GM12891 (cell line): ENCODE measurements around the gene RAET1L.
"Not testable (repeated sequence)": the region's sequence is repeated elsewhere in the genome, so short reads cannot be mapped to it uniquely, and the experiment has no call there.

Experiments used
- DNase-seq: peaks from one replicate; pipeline ENCODE4 v3.0.0; 2011; ENCODE audit warnings: low spot score; ENCODE audit not compliant: insufficient read length
- FAIRE-seq: peaks from 2 replicates; lab custom pipeline; 2011; peaks lifted over from hg19 to GRCh38; lab: Jason Lieb, UNC
- PAX5 ChIP-seq: IDR thresholded peaks from 2 replicates; pipeline ENCODE4 v1.6.1; 2011; ENCODE audit warnings: low read length, moderate library complexity, mild to moderate bottlenecking; ENCODE audit not compliant: insufficient read depth, severe bottlenecking
- POLR2A ChIP-seq: IDR thresholded peaks from 2 replicates; pipeline ENCODE4 v1.6.1; 2011; ENCODE audit warnings: low read depth, low read length, control low read depth
- POLR2AphosphoS5 ChIP-seq: IDR thresholded peaks from 2 replicates; pipeline ENCODE4 v1.6.1; 2011; ENCODE audit warnings: low read depth, low read length, control low read depth
- POU2F2 ChIP-seq: IDR thresholded peaks from 2 replicates; pipeline ENCODE4 v1.6.1; 2011; ENCODE audit warnings: low read depth, mild to moderate bottlenecking, control low read depth, low read length, moderate library complexity
- SPI1 ChIP-seq: IDR thresholded peaks from 2 replicates; pipeline ENCODE4 v1.6.1; 2011; ENCODE audit warnings: low read depth, low read length, control low read depth
- TAF1 ChIP-seq: IDR thresholded peaks from 2 replicates; pipeline ENCODE4 v1.6.1; 2011; ENCODE audit warnings: low read depth, low read length, control low read depth

RAET1L gene

GRCh38 chr6:150029749-150030148, 4.4 kb upstream of the RAET1L start:
- DNase-seq, result no peak
- no peak for TF ChIP-seq POU2F2
- no peak for TF ChIP-seq PAX5
- TF ChIP-seq TAF1, result no peak
- no peak for TF ChIP-seq POLR2A
- no peak for TF ChIP-seq POLR2AphosphoS5
- no peak for TF ChIP-seq SPI1
- no peak for FAIRE-seq

- TF ChIP-seq PAX5, result no peak
- TF ChIP-seq SPI1, result no peak
- no peak for TF ChIP-seq TAF1
- TF ChIP-seq POLR2A, result no peak
- TF ChIP-seq POLR2AphosphoS5, result no peak
- TF ChIP-seq POU2F2, result no peak
- no peak for FAIRE-seq
- DNase-seq, result no peak
These were observed 3.9 kb upstream of the RAET1L start for GRCh38 chr6:150029276-150029675.

GRCh38 chr6:150028799-150029198, 3.5 kb upstream of the RAET1L start:
- DNase-seq, result no peak
- no peak for FAIRE-seq
- no peak for TF ChIP-seq POLR2AphosphoS5
- TF ChIP-seq SPI1, result no peak
- no peak for TF ChIP-seq TAF1
- no peak for TF ChIP-seq POU2F2

GRCh38 chr6:150027806-150028565, 2.7 kb upstream of the RAET1L start:
- DNase-seq (no peak), FAIRE-seq (no peak)
- TF ChIP-seq POLR2A (no peak), POLR2AphosphoS5 (no peak), SPI1 (no peak), PAX5 (no peak), POU2F2 (no peak), TAF1 (no peak)

- no peak for TF ChIP-seq SPI1
- TF ChIP-seq POU2F2, result no peak
- no peak for TF ChIP-seq PAX5
- TF ChIP-seq POLR2AphosphoS5, result no peak
- TF ChIP-seq POLR2A, result no peak
- TF ChIP-seq TAF1, result no peak
- no peak for FAIRE-seq
- DNase-seq, result no peak
These were observed 1.9 kb upstream of the RAET1L start for GRCh38 chr6:150026976-150027805.

- no peak for TF ChIP-seq POLR2A
- no peak for TF ChIP-seq SPI1
- TF ChIP-seq POU2F2, result no peak
- no peak for TF ChIP-seq PAX5
- no peak for TF ChIP-seq TAF1
- TF ChIP-seq POLR2AphosphoS5, result no peak
- FAIRE-seq (no peak), DNase-seq (no peak)
These were observed 631 bp downstream of the RAET1L start for GRCh38 chr6:150024646-150025155.

GRCh38 chr6:150024021-150024420, 1.3 kb downstream of the RAET1L start:
- not testable (repeated sequence) for FAIRE-seq

GRCh38 chr6:150021870-150022269, 3.5 kb downstream of the RAET1L start:
- DNase-seq, FAIRE-seq: not testable (repeated sequence)

More at GRCh38 chr6:150024021-150024420, 1.3 kb downstream of the RAET1L start:
- DNase-seq, result not testable (repeated sequence)

GRCh38 chr6:150018846-150019580, 6.3 kb downstream of the RAET1L start:
- DNase-seq (no peak), FAIRE-seq (no peak)
- TF ChIP-seq PAX5, result no peak
- no peak for TF ChIP-seq TAF1
- TF ChIP-seq SPI1, result no peak
- no peak for TF ChIP-seq POU2F2
- no peak for TF ChIP-seq POLR2A
- no peak for TF ChIP-seq POLR2AphosphoS5

- not testable (repeated sequence) for DNase-seq, FAIRE-seq
These were observed 8.2 kb downstream of the RAET1L start for GRCh38 chr6:150017186-150017521.
